Measurements from ENCODE around the gene COL4A2.

COL4A2 gene

GRCh38 chr13:110346661-110347067, 39.6 kb downstream of the COL4A2 start:
- Histone ChIP-seq H3K4me2 (no peak overlapping the region), H3K4me1 (peaks cover 0 to 8% (median 1%) of the 10 kb centered on the region in 10 experiments; a peak in 9 of 20 replicates), H3K9me3 (replicated peaks in 1 of 11) (no peaks in the 10 kb centered on the region), H4K20me1 (no peaks in the 10 kb centered on the region), H3K27ac (no peak overlapping the region), H3K27me3 (no peaks in the 10 kb centered on the region), H3K9ac (no peak overlapping the region), H3K36me3 (no peaks in the 10 kb centered on the region), H3K4me3 (no peak overlapping the region)
- no peak for TF ChIP-seq Cebpa-rat (IDR thresholded peaks at IDR 0.05)

- no peaks in the 10 kb centered on the region for H3K36me3 ChIP-seq
- peaks cover 0 to 3% (median 0%) of the 10 kb centered on the region in 10 experiments; a peak in 2 of 20 replicates for H3K4me1 ChIP-seq
- no peak for TF ChIP-seq Cebpa-rat (IDR thresholded peaks at IDR 0.05)
- no peaks in the 10 kb centered on the region for H3K9me3 ChIP-seq (replicated peaks in 1 of 11)
- no peak overlapping the region for H3K4me2 ChIP-seq
- H3K27me3 ChIP-seq: no peaks in the 10 kb centered on the region
- no peaks in the 10 kb centered on the region for H4K20me1 ChIP-seq
- H3K9ac ChIP-seq: no peak overlapping the region
- H3K4me3 ChIP-seq: no peak overlapping the region
- no peak overlapping the region for H3K27ac ChIP-seq
Measured at GRCh38 chr13:110347088-110347487, 40.0 kb downstream of the COL4A2 start.

GRCh38 chr13:110347535-110348308, 40.6 kb downstream of the COL4A2 start:
- 0 out of 20 replicates have a peak, but pooled peaks cover 0 to 5% (median 0%) of the 10 kb centered on the region in 10 experiments for H3K4me1 ChIP-seq
- no peak overlapping the region for H3K9ac ChIP-seq
- no peak overlapping the region for H3K4me2 ChIP-seq
- H3K36me3 ChIP-seq: no peaks in the 10 kb centered on the region
- H3K27me3 ChIP-seq: no peaks in the 10 kb centered on the region
- H3K27ac ChIP-seq: no peak overlapping the region
- TF ChIP-seq Cebpa-rat (IDR thresholded peaks at IDR 0.05): no peak
- no peaks in the 10 kb centered on the region for H4K20me1 ChIP-seq
- no peaks in the 10 kb centered on the region for H3K9me3 ChIP-seq (replicated peaks in 1 of 11)
- H3K4me3 ChIP-seq: no peak overlapping the region

- no peak for TF ChIP-seq Cebpa-rat (IDR thresholded peaks at IDR 0.05)
- no peaks in the 10 kb centered on the region for H3K27me3 ChIP-seq
- H3K9me3 ChIP-seq (replicated peaks in 1 of 11): no peaks in the 10 kb centered on the region
- H3K27ac ChIP-seq: no peak overlapping the region
- no peak overlapping the region for H3K4me3 ChIP-seq
- no peak overlapping the region for H3K4me2 ChIP-seq
- H3K9ac ChIP-seq: no peak overlapping the region
- H3K36me3 ChIP-seq: no peaks in the 10 kb centered on the region
- H3K4me1 ChIP-seq: 0 out of 20 replicates have a peak, but pooled peaks cover 0 to 7% (median 0%) of the 10 kb centered on the region in 10 experiments
- no peaks in the 10 kb centered on the region for H4K20me1 ChIP-seq
Measured at GRCh38 chr13:110348309-110349105, 41.4 kb downstream of the COL4A2 start.

- Histone ChIP-seq H3K27me3 (no peaks in the 10 kb centered on the region), H3K4me1 (0 out of 20 replicates have a peak, but pooled peaks cover 0 to 7% (median 0%) of the 10 kb centered on the region in 10 experiments), H3K4me2 (no peak overlapping the region), H3K27ac (no peak overlapping the region), H3K4me3 (no peak overlapping the region), H4K20me1 (no peaks in the 10 kb centered on the region), H3K9ac (no peak overlapping the region), H3K36me3 (no peaks in the 10 kb centered on the region), H3K9me3 (replicated peaks in 1 of 11) (no peaks in the 10 kb centered on the region)
- TF ChIP-seq Cebpa-rat (IDR thresholded peaks at IDR 0.05): no peak
Measured at GRCh38 chr13:110349239-110349638, 42.2 kb downstream of the COL4A2 start.

- Histone ChIP-seq H3K4me2 (no peak overlapping the region), H3K4me1 (0 out of 20 replicates have a peak, but pooled peaks cover 0 to 7% (median 0%) of the 10 kb centered on the region in 10 experiments), H3K9ac (no peak overlapping the region), H3K27ac (no peak overlapping the region), H3K27me3 (no peaks in the 10 kb centered on the region), H3K9me3 (replicated peaks in 1 of 11) (no peaks in the 10 kb centered on the region), H4K20me1 (no peaks in the 10 kb centered on the region), H3K4me3 (no peak overlapping the region), H3K36me3 (no peaks in the 10 kb centered on the region)
- TF ChIP-seq Cebpa-rat (IDR thresholded peaks at IDR 0.05): no peak
Measured at GRCh38 chr13:110350049-110350448, 43.0 kb downstream of the COL4A2 start.

- Histone ChIP-seq H4K20me1 (no peaks in the 10 kb centered on the region), H3K4me2 (no peak overlapping the region), H3K9me3 (replicated peaks in 1 of 11) (no peaks in the 10 kb centered on the region), H3K9ac (no peak overlapping the region), H3K27ac (no peak overlapping the region), H3K4me3 (no peak overlapping the region), H3K36me3 (no peaks in the 10 kb centered on the region), H3K4me1 (0 out of 20 replicates have a peak, but pooled peaks cover 0 to 7% (median 0%) of the 10 kb centered on the region in 10 experiments), H3K27me3 (no peaks in the 10 kb centered on the region)
- TF ChIP-seq Cebpa-rat (IDR thresholded peaks at IDR 0.05): no peak
Measured at GRCh38 chr13:110350509-110350908, 43.4 kb downstream of the COL4A2 start.

- Histone ChIP-seq H3K27me3 (no peaks in the 10 kb centered on the region), H3K27ac (no peak overlapping the region), H3K9ac (no peak overlapping the region), H3K4me1 (peaks cover 0 to 10% (median 0%) of the 10 kb centered on the region in 10 experiments; a peak in 2 of 20 replicates), H3K4me2 (no peak overlapping the region), H4K20me1 (no peaks in the 10 kb centered on the region), H3K4me3 (no peak overlapping the region), H3K9me3 (replicated peaks in 1 of 11) (no peaks in the 10 kb centered on the region), H3K36me3 (no peaks in the 10 kb centered on the region)
- no peak for TF ChIP-seq Cebpa-rat (IDR thresholded peaks at IDR 0.05)
Measured at GRCh38 chr13:110351636-110352420, 44.7 kb downstream of the COL4A2 start.

GRCh38 chr13:110352735-110353134, 45.7 kb downstream of the COL4A2 start:
- Histone ChIP-seq H3K4me2 (no peak overlapping the region), H4K20me1 (no peaks in the 10 kb centered on the region), H3K4me1 (peaks cover 0 to 10% (median 0%) of the 10 kb centered on the region in 10 experiments; a peak in 2 of 20 replicates), H3K27ac (no peak overlapping the region), H3K4me3 (no peak overlapping the region), H3K36me3 (no peaks in the 10 kb centered on the region), H3K27me3 (no peaks in the 10 kb centered on the region), H3K9me3 (replicated peaks in 1 of 11) (no peaks in the 10 kb centered on the region), H3K9ac (no peak overlapping the region)
- no peak for TF ChIP-seq Cebpa-rat (IDR thresholded peaks at IDR 0.05)
